Inflammatory macrophage treated with lipopolysaccharide for 1 hour (primary cell): ENCODE results near the gene SDCCAG8.

Experiments
- DNase-seq, 2 donors: peaks; one replicate each; pipeline ENCODE4 v3.0.0-alpha.2; 2020 to 2022

The SDCCAG8 gene

GRCh38 chr1:243394066-243394465 is 138.2 kb downstream of the SDCCAG8 start:
- DNase-seq = no peak

GRCh38 chr1:243394601-243395464 is 139.0 kb downstream of the SDCCAG8 start:
- DNase-seq = no peak

GRCh38 chr1:243396424-243396823 is 140.6 kb downstream of the SDCCAG8 start:
- no peak for DNase-seq

- no peak for DNase-seq
Observed at GRCh38 chr1:243396876-243397275, 141.0 kb downstream of the SDCCAG8 start.

- DNase-seq = no peak
Observed at GRCh38 chr1:243397613-243398321, 141.9 kb downstream of the SDCCAG8 start.

GRCh38 chr1:243399561-243400155 is 143.8 kb downstream of the SDCCAG8 start:
- DNase-seq = no peak

- no peak for DNase-seq
Observed at GRCh38 chr1:243402868-243403267, 147.0 kb downstream of the SDCCAG8 start.

- no peak for DNase-seq
Observed at GRCh38 chr1:243406424-243406823, 150.6 kb downstream of the SDCCAG8 start.

- DNase-seq = peak; percentile 19 to 36
Observed at GRCh38 chr1:243407284-243408018, 151.6 kb downstream of the SDCCAG8 start.

GRCh38 chr1:243408479-243408878 is 152.6 kb downstream of the SDCCAG8 start:
- no peak for DNase-seq

- DNase-seq = no peak
Observed at GRCh38 chr1:243409284-243409683, 153.4 kb downstream of the SDCCAG8 start.

- DNase-seq = no peak
Observed at GRCh38 chr1:243411472-243411871, 155.6 kb downstream of the SDCCAG8 start.

GRCh38 chr1:243413431-243414151 is 157.8 kb downstream of the SDCCAG8 start:
- DNase-seq = no peak

GRCh38 chr1:243414152-243414494 is 158.3 kb downstream of the SDCCAG8 start:
- no peak for DNase-seq

- DNase-seq = no peak
Observed at GRCh38 chr1:243415663-243416408, 160.0 kb downstream of the SDCCAG8 start.

- no peak for DNase-seq
Observed at GRCh38 chr1:243416495-243416894, 160.7 kb downstream of the SDCCAG8 start.

- peak; percentile 53 to 55 for DNase-seq
Observed at GRCh38 chr1:243420016-243420945, 164.4 kb downstream of the SDCCAG8 start.

GRCh38 chr1:243420946-243421685 is 165.3 kb downstream of the SDCCAG8 start:
- peak; percentile 73 to 75 for DNase-seq

GRCh38 chr1:243421784-243422183 is 165.9 kb downstream of the SDCCAG8 start:
- DNase-seq = peak; percentile 35 to 36

GRCh38 chr1:243422362-243422761 is 166.5 kb downstream of the SDCCAG8 start:
- no peak for DNase-seq
